Measurements from ENCODE around the gene ATG10.

DNA sequence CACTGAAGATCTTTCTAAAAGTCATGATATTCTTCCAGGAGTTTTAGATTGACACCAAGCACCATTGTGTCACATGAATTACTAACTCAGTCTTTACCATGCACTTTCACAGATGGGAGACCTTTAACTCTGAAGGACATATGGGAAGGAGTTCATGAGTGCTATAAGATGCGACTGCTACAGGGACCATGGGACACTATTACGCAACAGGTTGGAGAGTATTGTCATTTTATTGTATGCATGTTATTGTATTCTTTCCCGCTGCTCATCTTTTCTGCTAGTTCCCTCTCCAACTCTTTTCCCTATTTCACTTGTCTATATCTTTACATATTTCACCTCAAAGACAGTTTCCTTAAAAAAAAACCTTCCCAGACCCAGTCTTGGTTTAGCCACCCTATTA lies 206.6 kb downstream of the ATG10 start:
- no peak for TF ChIP-seq POLR2AphosphoS5 (IDR thresholded peaks at IDR 0.05; ENCODE audit: low read depth, low read length)
- TF ChIP-seq, protein P1, sequence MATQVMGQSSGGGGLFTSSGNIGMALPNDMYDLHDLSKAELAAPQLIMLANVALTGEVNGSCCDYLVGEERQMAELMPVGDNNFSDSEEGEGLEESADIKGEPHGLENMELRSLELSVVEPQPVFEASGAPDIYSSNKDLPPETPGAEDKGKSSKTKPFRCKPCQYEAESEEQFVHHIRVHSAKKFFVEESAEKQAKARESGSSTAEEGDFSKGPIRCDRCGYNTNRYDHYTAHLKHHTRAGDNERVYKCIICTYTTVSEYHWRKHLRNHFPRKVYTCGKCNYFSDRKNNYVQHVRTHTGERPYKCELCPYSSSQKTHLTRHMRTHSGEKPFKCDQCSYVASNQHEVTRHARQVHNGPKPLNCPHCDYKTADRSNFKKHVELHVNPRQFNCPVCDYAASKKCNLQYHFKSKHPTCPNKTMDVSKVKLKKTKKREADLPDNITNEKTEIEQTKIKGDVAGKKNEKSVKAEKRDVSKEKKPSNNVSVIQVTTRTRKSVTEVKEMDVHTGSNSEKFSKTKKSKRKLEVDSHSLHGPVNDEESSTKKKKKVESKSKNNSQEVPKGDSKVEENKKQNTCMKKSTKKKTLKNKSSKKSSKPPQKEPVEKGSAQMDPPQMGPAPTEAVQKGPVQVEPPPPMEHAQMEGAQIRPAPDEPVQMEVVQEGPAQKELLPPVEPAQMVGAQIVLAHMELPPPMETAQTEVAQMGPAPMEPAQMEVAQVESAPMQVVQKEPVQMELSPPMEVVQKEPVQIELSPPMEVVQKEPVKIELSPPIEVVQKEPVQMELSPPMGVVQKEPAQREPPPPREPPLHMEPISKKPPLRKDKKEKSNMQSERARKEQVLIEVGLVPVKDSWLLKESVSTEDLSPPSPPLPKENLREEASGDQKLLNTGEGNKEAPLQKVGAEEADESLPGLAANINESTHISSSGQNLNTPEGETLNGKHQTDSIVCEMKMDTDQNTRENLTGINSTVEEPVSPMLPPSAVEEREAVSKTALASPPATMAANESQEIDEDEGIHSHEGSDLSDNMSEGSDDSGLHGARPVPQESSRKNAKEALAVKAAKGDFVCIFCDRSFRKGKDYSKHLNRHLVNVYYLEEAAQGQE (IDR thresholded peaks at IDR 0.05; ENCODE audit: insufficient read depth in 1 of 2, low read depth in 2 of 2, low read length in 2 of 2), result no peak
